ENCODE data around the gene ACIN1. TPM values are rescaled to one million over a fixed set of nuclear protein-coding genes. Genes with fewer than 3 reads are reported as not detected.

ACIN1 gene, protein sequence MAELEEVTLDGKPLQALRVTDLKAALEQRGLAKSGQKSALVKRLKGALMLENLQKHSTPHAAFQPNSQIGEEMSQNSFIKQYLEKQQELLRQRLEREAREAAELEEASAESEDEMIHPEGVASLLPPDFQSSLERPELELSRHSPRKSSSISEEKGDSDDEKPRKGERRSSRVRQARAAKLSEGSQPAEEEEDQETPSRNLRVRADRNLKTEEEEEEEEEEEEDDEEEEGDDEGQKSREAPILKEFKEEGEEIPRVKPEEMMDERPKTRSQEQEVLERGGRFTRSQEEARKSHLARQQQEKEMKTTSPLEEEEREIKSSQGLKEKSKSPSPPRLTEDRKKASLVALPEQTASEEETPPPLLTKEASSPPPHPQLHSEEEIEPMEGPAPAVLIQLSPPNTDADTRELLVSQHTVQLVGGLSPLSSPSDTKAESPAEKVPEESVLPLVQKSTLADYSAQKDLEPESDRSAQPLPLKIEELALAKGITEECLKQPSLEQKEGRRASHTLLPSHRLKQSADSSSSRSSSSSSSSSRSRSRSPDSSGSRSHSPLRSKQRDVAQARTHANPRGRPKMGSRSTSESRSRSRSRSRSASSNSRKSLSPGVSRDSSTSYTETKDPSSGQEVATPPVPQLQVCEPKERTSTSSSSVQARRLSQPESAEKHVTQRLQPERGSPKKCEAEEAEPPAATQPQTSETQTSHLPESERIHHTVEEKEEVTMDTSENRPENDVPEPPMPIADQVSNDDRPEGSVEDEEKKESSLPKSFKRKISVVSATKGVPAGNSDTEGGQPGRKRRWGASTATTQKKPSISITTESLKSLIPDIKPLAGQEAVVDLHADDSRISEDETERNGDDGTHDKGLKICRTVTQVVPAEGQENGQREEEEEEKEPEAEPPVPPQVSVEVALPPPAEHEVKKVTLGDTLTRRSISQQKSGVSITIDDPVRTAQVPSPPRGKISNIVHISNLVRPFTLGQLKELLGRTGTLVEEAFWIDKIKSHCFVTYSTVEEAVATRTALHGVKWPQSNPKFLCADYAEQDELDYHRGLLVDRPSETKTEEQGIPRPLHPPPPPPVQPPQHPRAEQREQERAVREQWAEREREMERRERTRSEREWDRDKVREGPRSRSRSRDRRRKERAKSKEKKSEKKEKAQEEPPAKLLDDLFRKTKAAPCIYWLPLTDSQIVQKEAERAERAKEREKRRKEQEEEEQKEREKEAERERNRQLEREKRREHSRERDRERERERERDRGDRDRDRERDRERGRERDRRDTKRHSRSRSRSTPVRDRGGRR
- 100 to 1,000 TPM; 321 to 395 (median 347) TPM for total RNA-seq
- total RNA-seq (2013): 135 TPM

DNA sequence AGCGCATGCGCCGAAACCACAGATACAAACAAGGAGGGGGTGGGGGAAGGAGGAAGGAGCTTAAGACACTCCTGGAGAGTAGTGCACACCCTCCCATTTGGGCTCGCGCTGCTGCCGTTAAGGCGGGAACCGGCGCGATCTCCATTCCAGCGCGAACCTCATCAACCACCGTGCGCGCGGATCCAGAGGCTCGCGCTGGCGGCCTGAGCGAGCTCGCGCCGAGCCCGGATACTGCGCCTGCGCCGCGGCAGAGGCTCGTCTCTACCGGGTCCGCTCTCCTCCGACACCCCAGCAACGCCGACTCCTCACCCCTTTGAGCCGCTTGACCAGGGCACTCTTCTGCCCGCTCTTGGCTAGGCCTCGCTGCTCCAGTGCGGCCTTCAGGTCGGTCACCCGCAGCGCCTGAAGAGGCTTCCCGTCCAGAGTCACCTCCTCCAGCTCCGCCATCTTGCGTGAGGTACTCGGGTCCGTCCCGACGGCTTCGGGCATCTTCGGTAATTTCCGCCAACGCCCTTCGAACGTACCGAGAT lies at the start of gene ACIN1:
Gene ACIN1 (minus strand): TSS at position 471 of the 530 bp plus-strand sequence. CDS start 24 bp downstream, at position 447.
- Mint-ChIP-seq H3K27me3 (ENCODE audit: low read depth in 2 of 2) (no peaks in the 10 kb centered on the region), H3K9me3 (no peaks in the 10 kb centered on the region), H3K36me3 (peaks cover under 1% of the 10 kb centered on the region), H3K4me3 (no peak within 1 kb of the TSS), H3K4me1 (peaks cover 22% of the 10 kb centered on the region in 2 donors), H3K27ac (no peak within 1 kb of the TSS)
- Histone ChIP-seq H3K36me3 (ENCODE audit: control insufficient read depth, insufficient read depth, low read length) (peaks cover 43% of the 10 kb centered on the region), H3K9me3 (ENCODE audit: control insufficient read depth, insufficient read depth, low read length) (no peaks in the 10 kb centered on the region), H3K4me3 (ENCODE audit: low read length) (peak within 1 kb of the TSS; percentile 68), H3K27ac (ENCODE audit: low read length) (peak within 1 kb of the TSS; percentile 92), H3K4me1 (ENCODE audit: control insufficient read depth, insufficient read depth, low read length) (peaks cover 15% of the 10 kb centered on the region), H3K27me3 (ENCODE audit: control insufficient read depth, insufficient read depth, low read length) (no peaks in the 10 kb centered on the region)
- TF ChIP-seq, protein P1, sequence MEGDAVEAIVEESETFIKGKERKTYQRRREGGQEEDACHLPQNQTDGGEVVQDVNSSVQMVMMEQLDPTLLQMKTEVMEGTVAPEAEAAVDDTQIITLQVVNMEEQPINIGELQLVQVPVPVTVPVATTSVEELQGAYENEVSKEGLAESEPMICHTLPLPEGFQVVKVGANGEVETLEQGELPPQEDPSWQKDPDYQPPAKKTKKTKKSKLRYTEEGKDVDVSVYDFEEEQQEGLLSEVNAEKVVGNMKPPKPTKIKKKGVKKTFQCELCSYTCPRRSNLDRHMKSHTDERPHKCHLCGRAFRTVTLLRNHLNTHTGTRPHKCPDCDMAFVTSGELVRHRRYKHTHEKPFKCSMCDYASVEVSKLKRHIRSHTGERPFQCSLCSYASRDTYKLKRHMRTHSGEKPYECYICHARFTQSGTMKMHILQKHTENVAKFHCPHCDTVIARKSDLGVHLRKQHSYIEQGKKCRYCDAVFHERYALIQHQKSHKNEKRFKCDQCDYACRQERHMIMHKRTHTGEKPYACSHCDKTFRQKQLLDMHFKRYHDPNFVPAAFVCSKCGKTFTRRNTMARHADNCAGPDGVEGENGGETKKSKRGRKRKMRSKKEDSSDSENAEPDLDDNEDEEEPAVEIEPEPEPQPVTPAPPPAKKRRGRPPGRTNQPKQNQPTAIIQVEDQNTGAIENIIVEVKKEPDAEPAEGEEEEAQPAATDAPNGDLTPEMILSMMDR (IDR thresholded peaks at IDR 0.05): no peak
- DNase-seq (peak; percentile 89 to 100), ATAC-seq (peak; percentile 35 to 52 (median 44))
- intact Hi-C loops (cut with micrococcal nuclease): loop anchor here (1.0 to 10.0 kb wide), 5 partner anchors 24 to 505 kb away; partner anchors contain the start of genes BCL2L2, DAD1, PABPN1 and PPP1R3E
- under 1% methylated on average over 55 of the region's 55 CpGs for WGBS (ENCODE audit: insufficient coverage)

DNA sequence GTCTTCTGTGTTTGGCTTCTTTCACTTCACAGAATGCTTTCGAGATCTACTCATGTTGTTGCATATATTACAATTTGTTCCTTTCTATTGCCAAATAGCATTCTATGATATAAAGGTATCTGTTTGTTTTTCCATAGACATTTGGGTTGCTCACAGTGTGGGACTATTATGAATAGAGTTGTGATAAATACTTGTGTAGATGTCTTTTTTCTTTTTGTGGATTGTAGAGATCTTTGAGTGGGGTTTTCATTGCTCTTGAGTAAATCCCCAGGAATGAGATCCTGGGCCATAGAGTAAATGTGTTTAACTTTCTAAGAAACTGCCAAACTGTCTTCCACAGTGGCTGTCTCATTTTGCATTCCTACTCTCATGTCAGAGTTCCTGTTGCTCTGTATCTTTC lies 49.0 kb upstream of the ACIN1 start:
- no peak overlapping the region for H3K4me3 Mint-ChIP-seq
- H3K36me3 Mint-ChIP-seq: no peaks in the 10 kb centered on the region
- no peak overlapping the region for H3K27ac ChIP-seq (ENCODE audit: low read length)
- DNase-seq (no peak), ATAC-seq (no peak)
- no peaks in the 10 kb centered on the region for H3K9me3 Mint-ChIP-seq
- TF ChIP-seq, protein P1 (IDR thresholded peaks at IDR 0.05): no peak
- intact Hi-C loops (cut with micrococcal nuclease): no loop called here
- no peaks in the 10 kb centered on the region for H3K9me3 ChIP-seq (ENCODE audit: control insufficient read depth, insufficient read depth, low read length)
- no CpG with 5 or more reads among the region's 1 CpG for WGBS (ENCODE audit: insufficient coverage)
- H3K36me3 ChIP-seq (ENCODE audit: control insufficient read depth, insufficient read depth, low read length): no peaks in the 10 kb centered on the region
- no peaks in the 10 kb centered on the region for H3K27me3 ChIP-seq (ENCODE audit: control insufficient read depth, insufficient read depth, low read length)
- no peaks in the 10 kb centered on the region for H3K4me1 ChIP-seq (ENCODE audit: control insufficient read depth, insufficient read depth, low read length)
- no peak overlapping the region for H3K27ac Mint-ChIP-seq
- H3K27me3 Mint-ChIP-seq (ENCODE audit: low read depth in 2 of 2): peaks cover 0 to 5% of the 10 kb centered on the region in 2 donors
- no peak overlapping the region for H3K4me3 ChIP-seq (ENCODE audit: low read length)
- H3K4me1 Mint-ChIP-seq: no peaks in the 10 kb centered on the region

DNA sequence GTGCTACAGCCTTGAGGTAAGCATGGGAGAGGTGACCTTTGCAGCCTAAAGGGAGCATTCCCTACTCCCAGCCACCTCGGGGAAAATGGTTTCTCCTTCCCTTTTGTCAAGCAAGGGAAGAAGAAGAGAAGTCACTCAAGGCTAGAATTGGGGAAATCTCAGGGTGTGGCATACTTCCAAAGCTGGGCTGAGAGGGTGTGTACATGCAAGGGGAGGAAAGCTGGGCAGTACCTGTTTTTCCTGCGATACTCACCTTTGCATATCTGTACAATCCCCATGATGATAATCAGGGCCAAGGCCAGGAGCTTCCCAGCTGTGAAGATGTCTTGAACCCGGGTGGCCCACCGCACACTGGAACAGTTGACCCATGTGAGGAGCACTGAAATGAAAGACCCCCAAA lies 47.9 kb upstream of the ACIN1 start:
- H3K27ac ChIP-seq (ENCODE audit: low read length): no peak overlapping the region
- no peak overlapping the region for H3K27ac Mint-ChIP-seq
- no peak for DNase-seq
- H3K9me3 ChIP-seq (ENCODE audit: control insufficient read depth, insufficient read depth, low read length): no peaks in the 10 kb centered on the region
- peaks cover 0 to 5% of the 10 kb centered on the region in 2 donors for H3K27me3 Mint-ChIP-seq (ENCODE audit: low read depth in 2 of 2)
- H3K4me3 ChIP-seq (ENCODE audit: low read length): no peak overlapping the region
- no peaks in the 10 kb centered on the region for H3K36me3 ChIP-seq (ENCODE audit: control insufficient read depth, insufficient read depth, low read length)
- no peaks in the 10 kb centered on the region for H3K4me1 ChIP-seq (ENCODE audit: control insufficient read depth, insufficient read depth, low read length)
- H3K9me3 Mint-ChIP-seq: no peaks in the 10 kb centered on the region
- H3K4me1 Mint-ChIP-seq: no peaks in the 10 kb centered on the region
- H3K27me3 ChIP-seq (ENCODE audit: control insufficient read depth, insufficient read depth, low read length): no peaks in the 10 kb centered on the region
- WGBS (ENCODE audit: insufficient coverage): 82% methylated on average over 4 of the region's 4 CpGs
- ATAC-seq: no peak
- TF ChIP-seq, protein P1 (IDR thresholded peaks at IDR 0.05): no peak
- H3K36me3 Mint-ChIP-seq: no peaks in the 10 kb centered on the region
- no peak overlapping the region for H3K4me3 Mint-ChIP-seq
- intact Hi-C loops (cut with micrococcal nuclease): no loop called here
